ENCODE results near the gene WFDC5.
A peak's percentile ranks its signal among the peaks of the same experiment; 100 is the strongest.

Gene WFDC5

DNA sequence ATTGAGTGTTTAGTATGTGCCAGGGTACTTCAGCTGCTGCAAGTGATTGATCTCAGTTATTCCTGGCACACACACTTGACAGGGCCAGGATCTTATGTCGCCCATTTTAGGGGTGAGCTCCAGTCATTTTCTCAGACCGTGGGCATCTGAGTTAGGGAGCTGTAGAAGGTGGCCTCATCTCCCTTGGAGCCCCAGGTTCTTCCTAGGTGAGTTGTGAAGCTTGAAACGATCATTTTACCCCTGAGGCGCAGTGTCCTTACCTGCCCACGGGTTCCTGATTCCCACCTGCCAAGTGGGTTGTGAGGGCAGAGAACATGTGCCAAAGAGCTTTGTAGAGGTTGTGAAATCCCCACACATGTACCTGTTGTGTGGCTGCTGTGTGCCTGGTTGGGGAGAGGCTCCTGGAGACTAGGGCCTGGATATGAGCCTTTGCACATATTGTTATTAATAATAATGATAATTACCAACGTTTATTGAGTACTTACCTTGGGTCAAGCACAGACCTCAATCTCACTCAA, 13.6 kb downstream of the WFDC5 start:
- Histone ChIP-seq H3K4me3 (ENCODE audit: extremely low read depth, insufficient read depth, low read length, poor library complexity, severe bottlenecking) (peak overlapping the region; percentile 37), H3K4me1 (ENCODE audit: control insufficient read depth, insufficient read depth, low read length, poor library complexity, severe bottlenecking) (peaks cover 14% of the 10 kb centered on the region), H3K9me3 (ENCODE audit: control insufficient read depth, low read length) (no peaks in the 10 kb centered on the region), H3K36me3 (ENCODE audit: control insufficient read depth, insufficient read depth, low read length) (peaks cover 4% of the 10 kb centered on the region), H3K27ac (ENCODE audit: low read depth, low read length, severe bottlenecking) (no peak overlapping the region)
- 65 to 88% methylated on average over 2 to 4 of the region's 6 CpGs for WGBS, 2 experiments (ENCODE audit: insufficient coverage in 2 of 2)

DNA sequence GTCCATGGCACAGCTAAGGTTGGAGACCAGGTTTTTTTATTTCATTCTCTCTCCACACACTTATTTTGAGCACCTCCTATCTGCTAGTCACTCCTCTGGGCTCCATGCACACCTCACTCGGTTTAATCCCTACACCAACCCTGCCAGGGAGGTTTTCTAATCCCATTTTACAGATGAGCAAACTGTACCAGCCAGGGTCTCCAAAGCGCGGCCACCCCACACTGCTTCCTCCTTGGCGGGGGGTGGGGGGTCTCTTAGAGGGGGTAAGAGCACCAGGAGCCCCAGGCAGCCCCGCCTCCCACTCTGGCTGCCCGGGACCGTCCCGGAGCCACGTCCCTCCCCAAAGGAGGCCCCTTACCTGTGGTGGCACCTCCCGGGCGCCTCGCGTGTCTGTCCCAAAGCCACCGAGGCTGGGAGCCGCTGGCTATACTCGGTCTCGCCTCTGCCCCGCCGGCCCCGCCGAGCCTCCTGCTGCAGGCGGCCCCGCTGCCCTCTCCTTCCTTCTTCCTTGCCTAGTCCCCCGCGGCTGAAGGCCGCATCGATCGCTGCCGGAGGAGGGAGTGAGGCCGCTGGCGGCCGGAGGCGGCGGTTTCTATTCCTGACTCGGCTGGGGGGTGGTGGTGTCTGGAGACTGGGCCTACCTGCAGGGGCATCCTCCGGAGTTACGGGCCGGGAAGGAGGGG, 14.3 kb downstream of the WFDC5 start, which contains the start of gene KCNS1:
Gene KCNS1 (minus strand): TSS at position 565 of the 683 bp plus-strand sequence. CDS start 1,891 bp downstream, outside the sequence.
- no peaks in the 10 kb centered on the region for H3K9me3 ChIP-seq (ENCODE audit: control insufficient read depth, low read length)
- WGBS, 2 experiments (ENCODE audit: insufficient coverage in 2 of 2): 8 to 9% methylated on average over 16 to 24 of the region's 38 CpGs
- peaks cover 14% of the 10 kb centered on the region for H3K4me1 ChIP-seq (ENCODE audit: control insufficient read depth, insufficient read depth, low read length, poor library complexity, severe bottlenecking)
- H3K4me3 ChIP-seq (ENCODE audit: extremely low read depth, insufficient read depth, low read length, poor library complexity, severe bottlenecking): peak within 1 kb of the TSS; percentile 37
- no peak within 1 kb of the TSS for H3K27ac ChIP-seq (ENCODE audit: low read depth, low read length, severe bottlenecking)
- H3K36me3 ChIP-seq (ENCODE audit: control insufficient read depth, insufficient read depth, low read length): peaks cover 4% of the 10 kb centered on the region

DNA sequence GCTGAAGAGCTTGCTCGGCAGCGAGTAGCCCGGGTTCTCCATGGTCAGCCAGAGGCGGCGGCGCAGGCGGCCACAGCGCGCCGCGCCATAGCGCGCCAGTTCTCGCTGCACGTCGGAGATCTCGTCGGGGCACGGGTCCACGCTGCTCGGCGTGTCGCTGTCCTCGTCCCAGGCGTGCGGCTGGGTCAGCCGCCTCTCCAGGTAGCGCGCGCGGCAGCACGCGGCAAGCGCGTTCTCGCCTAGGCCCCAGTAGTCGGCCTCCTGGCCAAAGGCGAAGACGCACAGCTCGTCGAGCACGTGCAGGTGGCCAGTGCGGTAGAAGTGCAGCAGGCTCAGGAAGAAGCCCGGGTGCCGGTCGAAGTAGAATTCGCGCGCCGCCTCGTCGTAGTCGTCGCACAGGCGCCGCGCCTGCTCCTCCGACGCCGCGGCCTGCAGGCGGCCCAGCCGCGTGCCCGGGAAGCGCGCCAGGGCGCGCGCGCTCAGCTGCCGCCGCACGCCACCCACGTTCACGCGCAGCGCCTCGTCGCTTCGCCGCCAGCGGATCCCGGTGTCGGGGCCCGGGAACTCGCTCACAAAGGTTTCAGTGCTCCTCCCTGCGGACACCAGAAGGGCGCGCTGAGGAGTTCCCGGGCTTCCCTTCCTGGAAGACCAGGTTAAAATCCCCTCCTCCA, 16.7 kb downstream of the WFDC5 start:
- H3K9me3 ChIP-seq (ENCODE audit: control insufficient read depth, low read length): no peaks in the 10 kb centered on the region
- WGBS, 2 experiments (ENCODE audit: insufficient coverage in 2 of 2): 75 to 78% methylated on average over 79 to 87 of the region's 91 CpGs
- peaks cover 10% of the 10 kb centered on the region for H3K36me3 ChIP-seq (ENCODE audit: control insufficient read depth, insufficient read depth, low read length)
- H3K4me3 ChIP-seq (ENCODE audit: extremely low read depth, insufficient read depth, low read length, poor library complexity, severe bottlenecking): no peak overlapping the region
- H3K27ac ChIP-seq (ENCODE audit: low read depth, low read length, severe bottlenecking): no peak overlapping the region
- peaks cover 9% of the 10 kb centered on the region for H3K4me1 ChIP-seq (ENCODE audit: control insufficient read depth, insufficient read depth, low read length, poor library complexity, severe bottlenecking)

DNA sequence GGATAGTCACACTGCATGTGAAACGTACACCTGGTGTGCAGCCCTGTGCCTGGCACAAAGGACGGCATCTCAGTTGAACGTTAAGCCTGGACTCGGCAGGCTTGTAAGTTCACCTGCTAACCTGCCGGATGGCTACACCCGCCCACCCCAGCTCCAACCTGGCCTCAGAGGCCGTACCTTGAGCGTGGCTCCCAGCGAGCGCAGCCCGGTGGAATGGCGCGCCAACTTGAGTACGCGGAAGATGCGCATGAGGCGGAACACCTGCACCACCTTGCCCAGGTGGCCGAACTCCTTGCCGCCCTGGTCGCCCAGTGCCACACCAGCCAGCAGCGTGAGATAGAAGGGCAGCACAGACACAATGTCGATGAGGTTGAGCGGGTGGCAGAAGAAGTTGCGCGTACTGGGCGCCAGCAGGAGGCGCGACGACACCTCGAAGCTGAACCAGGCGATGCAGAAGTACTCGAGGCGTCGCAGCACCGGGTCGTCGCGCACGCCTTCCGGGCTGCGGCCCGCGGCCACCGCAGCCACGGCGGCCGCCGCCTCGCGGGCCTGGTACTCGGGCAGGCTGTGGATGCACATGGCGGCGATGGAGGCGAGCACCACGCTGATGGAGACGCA, 17.4 kb downstream of the WFDC5 start:
- no peak overlapping the region for H3K27ac ChIP-seq (ENCODE audit: low read depth, low read length, severe bottlenecking)
- no peaks in the 10 kb centered on the region for H3K9me3 ChIP-seq (ENCODE audit: control insufficient read depth, low read length)
- H3K4me1 ChIP-seq (ENCODE audit: control insufficient read depth, insufficient read depth, low read length, poor library complexity, severe bottlenecking): peaks cover 9% of the 10 kb centered on the region
- H3K36me3 ChIP-seq (ENCODE audit: control insufficient read depth, insufficient read depth, low read length): peaks cover 12% of the 10 kb centered on the region
- H3K4me3 ChIP-seq (ENCODE audit: extremely low read depth, insufficient read depth, low read length, poor library complexity, severe bottlenecking): no peak overlapping the region
- 97% methylated on average over 49 to 51 of the region's 56 CpGs for WGBS, 2 experiments (ENCODE audit: insufficient coverage in 2 of 2)

DNA sequence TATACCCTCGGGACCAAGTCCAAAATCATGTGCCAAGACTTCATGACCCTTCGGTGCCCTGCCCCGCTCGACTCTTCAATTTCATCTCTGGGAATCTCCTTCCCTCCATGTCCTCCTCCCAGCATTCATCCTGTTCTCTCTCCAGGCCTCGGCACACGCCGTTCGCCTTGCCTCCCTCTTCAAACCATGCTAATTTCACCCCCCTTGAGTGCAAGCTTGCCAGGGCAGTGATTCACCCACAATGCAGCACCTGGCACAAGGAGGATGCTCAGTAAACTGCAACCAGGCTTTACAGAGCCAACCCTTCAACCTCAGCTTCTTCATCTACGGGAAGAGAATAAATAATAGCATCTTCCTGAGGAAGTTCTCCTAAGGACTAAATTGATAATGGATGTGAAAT, 18.2 kb downstream of the WFDC5 start:
- Histone ChIP-seq H3K27ac (ENCODE audit: low read depth, low read length, severe bottlenecking) (no peak overlapping the region), H3K4me1 (ENCODE audit: control insufficient read depth, insufficient read depth, low read length, poor library complexity, severe bottlenecking) (peaks cover 9% of the 10 kb centered on the region), H3K9me3 (ENCODE audit: control insufficient read depth, low read length) (no peaks in the 10 kb centered on the region), H3K4me3 (ENCODE audit: extremely low read depth, insufficient read depth, low read length, poor library complexity, severe bottlenecking) (no peak overlapping the region), H3K36me3 (ENCODE audit: control insufficient read depth, insufficient read depth, low read length) (peaks cover 17% of the 10 kb centered on the region)
- 90 to 96% methylated on average over 8 of the region's 9 CpGs for WGBS, 2 experiments (ENCODE audit: insufficient coverage in 2 of 2)

DNA sequence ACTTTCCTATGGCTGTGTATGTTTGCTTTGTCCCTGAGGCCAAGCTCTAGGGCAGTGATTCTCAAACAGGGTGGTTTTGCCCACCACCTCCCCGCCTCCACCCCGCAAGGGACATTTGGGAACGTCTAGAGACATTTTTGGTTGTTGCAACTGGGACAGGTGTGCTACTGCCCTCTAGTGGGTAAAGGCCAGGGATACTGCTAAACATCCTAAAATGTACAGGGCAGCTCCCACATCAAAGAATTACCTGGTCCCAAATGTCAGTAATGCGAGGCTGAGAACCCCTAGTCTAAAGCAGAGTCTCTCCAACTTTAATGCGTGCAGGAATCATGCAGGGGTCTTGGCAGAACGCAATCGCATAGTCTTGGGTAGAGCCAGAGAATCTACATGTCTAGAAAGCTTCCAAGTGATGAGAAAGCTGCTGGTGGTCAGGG, 19.2 kb downstream of the WFDC5 start:
- WGBS, 2 experiments (ENCODE audit: insufficient coverage in 2 of 2): 18 to 30% methylated on average over 4 of the region's 7 CpGs

DNA sequence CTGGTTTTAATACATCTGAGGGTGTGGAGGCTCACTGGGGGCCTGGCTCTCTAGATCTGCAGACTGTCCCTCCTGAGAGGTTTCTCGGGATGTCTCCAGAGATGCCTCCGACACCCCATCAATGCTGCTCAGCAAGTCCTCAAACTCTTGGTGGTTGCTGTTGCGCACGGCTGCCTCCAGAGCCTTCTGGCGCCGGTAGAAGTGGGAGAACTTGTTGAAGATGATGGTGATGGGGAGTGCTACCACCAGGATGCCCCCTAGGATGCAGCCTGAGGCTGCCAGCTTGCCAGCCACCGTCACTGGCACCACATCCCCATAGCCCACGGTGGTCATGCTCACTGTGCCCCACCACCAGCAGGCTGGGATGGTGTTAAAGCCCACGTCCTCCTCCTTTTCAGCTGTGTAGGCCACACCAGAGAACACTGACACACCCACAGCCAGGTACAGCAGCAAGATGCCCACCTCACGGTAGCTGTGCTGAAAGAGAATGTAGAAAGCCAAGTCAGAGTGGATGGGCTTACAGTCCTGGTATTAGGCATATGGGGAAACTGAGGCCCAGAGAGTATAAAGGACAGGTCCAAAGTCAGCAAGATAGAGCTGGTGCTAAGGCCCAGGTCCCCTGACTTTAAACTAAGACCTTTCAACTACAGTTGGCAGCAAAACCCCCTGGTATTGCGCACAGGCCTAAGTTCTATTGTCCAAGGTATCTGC, 20.0 kb downstream of the WFDC5 start:
- H3K27ac ChIP-seq (ENCODE audit: low read depth, low read length, severe bottlenecking): no peak overlapping the region
- H3K36me3 ChIP-seq (ENCODE audit: control insufficient read depth, insufficient read depth, low read length): peaks cover 28% of the 10 kb centered on the region
- peaks cover 9% of the 10 kb centered on the region for H3K4me1 ChIP-seq (ENCODE audit: control insufficient read depth, insufficient read depth, low read length, poor library complexity, severe bottlenecking)
- WGBS, 2 experiments (ENCODE audit: insufficient coverage in 2 of 2): 96 to 97% methylated on average over 6 to 7 of the region's 11 CpGs
- no peaks in the 10 kb centered on the region for H3K9me3 ChIP-seq (ENCODE audit: control insufficient read depth, low read length)
- no peak overlapping the region for H3K4me3 ChIP-seq (ENCODE audit: extremely low read depth, insufficient read depth, low read length, poor library complexity, severe bottlenecking)

More for the DNA sequence above, 19.2 kb downstream of the WFDC5 start:
- H3K9me3 ChIP-seq (ENCODE audit: control insufficient read depth, low read length): no peaks in the 10 kb centered on the region
- peaks cover 4% of the 10 kb centered on the region for H3K4me1 ChIP-seq (ENCODE audit: control insufficient read depth, insufficient read depth, low read length, poor library complexity, severe bottlenecking)
- H3K36me3 ChIP-seq (ENCODE audit: control insufficient read depth, insufficient read depth, low read length): peaks cover 27% of the 10 kb centered on the region
- no peak overlapping the region for H3K4me3 ChIP-seq (ENCODE audit: extremely low read depth, insufficient read depth, low read length, poor library complexity, severe bottlenecking)
- H3K27ac ChIP-seq (ENCODE audit: low read depth, low read length, severe bottlenecking): no peak overlapping the region

DNA sequence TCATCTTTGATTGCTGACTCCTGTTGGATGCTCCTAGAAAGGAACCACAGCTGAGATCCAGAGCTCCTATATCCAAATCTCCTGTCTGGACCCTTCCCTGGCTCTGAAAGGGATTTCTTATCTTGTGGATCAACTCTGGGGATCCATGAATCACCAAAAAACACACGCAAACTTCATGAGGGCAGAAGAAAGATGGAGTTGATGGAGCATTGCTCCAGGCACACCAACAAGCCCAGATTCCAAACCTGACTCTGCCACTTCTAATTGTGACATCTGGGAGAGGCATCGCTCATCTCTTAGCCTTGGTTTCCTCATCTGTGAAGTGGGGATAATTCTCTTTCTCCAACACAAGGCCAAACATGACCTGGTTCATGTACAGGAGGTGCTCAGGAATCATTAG, 20.8 kb downstream of the WFDC5 start:
- Histone ChIP-seq H3K9me3 (ENCODE audit: control insufficient read depth, low read length) (no peaks in the 10 kb centered on the region), H3K4me1 (ENCODE audit: control insufficient read depth, insufficient read depth, low read length, poor library complexity, severe bottlenecking) (peaks cover 9% of the 10 kb centered on the region), H3K27ac (ENCODE audit: low read depth, low read length, severe bottlenecking) (no peak overlapping the region), H3K36me3 (ENCODE audit: control insufficient read depth, insufficient read depth, low read length) (peaks cover 34% of the 10 kb centered on the region), H3K4me3 (ENCODE audit: extremely low read depth, insufficient read depth, low read length, poor library complexity, severe bottlenecking) (no peak overlapping the region)
- WGBS, 2 experiments (ENCODE audit: insufficient coverage in 2 of 2): 100% methylated on average over 1 of the region's 2 CpGs; no CpG with 5 or more reads in 1 of the 2 experiments

DNA sequence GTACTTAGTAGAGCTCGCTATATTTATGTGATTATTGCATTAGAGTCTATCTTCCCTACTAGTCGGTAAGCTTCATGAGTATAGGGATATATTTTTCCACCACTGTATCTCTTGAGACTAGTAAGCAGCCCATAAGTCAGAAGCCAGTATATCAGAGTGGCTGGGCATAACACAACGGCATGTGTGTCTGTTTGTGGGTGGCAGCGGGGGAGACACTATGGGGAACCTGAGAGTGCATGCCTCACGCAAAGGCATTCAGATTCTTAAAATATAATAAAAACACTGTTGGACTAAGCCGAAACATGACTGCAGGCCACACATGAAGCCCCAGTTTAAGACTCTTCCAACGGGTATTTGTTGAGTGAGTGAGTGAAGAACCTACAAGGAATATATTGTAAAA, 22.1 kb downstream of the WFDC5 start:
- H3K4me3 ChIP-seq (ENCODE audit: extremely low read depth, insufficient read depth, low read length, poor library complexity, severe bottlenecking): no peak overlapping the region
- 90 to 100% methylated on average over 1 to 2 of the region's 7 CpGs for WGBS, 2 experiments (ENCODE audit: insufficient coverage in 2 of 2)
- H3K27ac ChIP-seq (ENCODE audit: low read depth, low read length, severe bottlenecking): no peak overlapping the region
- peaks cover 9% of the 10 kb centered on the region for H3K4me1 ChIP-seq (ENCODE audit: control insufficient read depth, insufficient read depth, low read length, poor library complexity, severe bottlenecking)
- H3K36me3 ChIP-seq (ENCODE audit: control insufficient read depth, insufficient read depth, low read length): peaks cover 39% of the 10 kb centered on the region
- no peaks in the 10 kb centered on the region for H3K9me3 ChIP-seq (ENCODE audit: control insufficient read depth, low read length)

DNA sequence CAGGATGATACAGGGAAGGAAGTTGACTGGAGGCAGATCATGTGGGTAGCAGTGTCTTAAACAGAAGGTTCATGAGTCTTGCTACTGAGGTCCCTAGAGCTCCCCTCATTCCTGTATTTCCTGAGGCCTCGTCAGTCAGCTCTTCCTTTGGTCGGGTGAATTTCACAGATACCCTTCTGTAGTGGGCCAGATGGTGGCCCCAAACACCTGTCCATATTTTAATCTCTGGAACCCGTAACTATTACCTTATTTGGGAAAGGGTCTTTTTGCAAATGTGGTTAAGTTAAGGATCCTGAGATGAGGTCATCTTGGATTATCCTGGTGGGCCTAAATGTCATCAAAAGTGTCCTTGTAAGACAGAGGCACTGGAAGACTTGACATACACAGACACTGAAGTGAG, 23.6 kb downstream of the WFDC5 start:
- H3K9me3 ChIP-seq (ENCODE audit: control insufficient read depth, low read length): no peaks in the 10 kb centered on the region
- peaks cover 12% of the 10 kb centered on the region for H3K4me1 ChIP-seq (ENCODE audit: control insufficient read depth, insufficient read depth, low read length, poor library complexity, severe bottlenecking)
- H3K27ac ChIP-seq (ENCODE audit: low read depth, low read length, severe bottlenecking): no peak overlapping the region
- peaks cover 43% of the 10 kb centered on the region for H3K36me3 ChIP-seq (ENCODE audit: control insufficient read depth, insufficient read depth, low read length)
- H3K4me3 ChIP-seq (ENCODE audit: extremely low read depth, insufficient read depth, low read length, poor library complexity, severe bottlenecking): no peak overlapping the region
- 84 to 89% methylated on average over 1 to 2 of the region's 3 CpGs for WGBS, 2 experiments (ENCODE audit: insufficient coverage in 2 of 2)

Measured in mesodermal cell (in vitro differentiated cells).